ENCODE results near the gene XRCC1.
"Not testable (repeated sequence)": the region's sequence is repeated elsewhere in the genome, so short reads cannot be mapped to it uniquely, and the experiment has no call there.

The XRCC1 gene

DNA sequence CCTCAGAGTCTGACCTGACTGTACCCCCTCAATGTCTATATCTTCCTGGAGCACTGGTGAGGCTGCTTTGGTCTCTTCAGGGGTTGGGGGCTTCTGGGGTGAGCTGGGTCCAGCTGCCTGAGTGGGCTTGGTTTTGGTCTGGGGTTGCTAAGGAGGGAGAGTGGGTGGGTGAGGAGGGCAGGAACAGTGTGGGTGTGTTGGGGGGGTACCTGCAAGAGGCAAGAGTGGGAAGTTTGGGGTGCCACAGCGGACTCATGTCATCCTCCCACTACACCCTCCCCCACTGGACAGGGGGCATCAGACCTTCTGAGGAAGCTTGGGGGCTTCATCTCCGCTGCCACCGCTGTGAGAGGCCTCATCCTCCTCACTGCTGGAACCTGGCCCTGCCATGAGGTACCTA is 28.7 kb downstream of the XRCC1 start:
- DNase-seq (ENCODE audit: low read depth in 3 of 3, low spot score in 1 of 3): no peak

DNA sequence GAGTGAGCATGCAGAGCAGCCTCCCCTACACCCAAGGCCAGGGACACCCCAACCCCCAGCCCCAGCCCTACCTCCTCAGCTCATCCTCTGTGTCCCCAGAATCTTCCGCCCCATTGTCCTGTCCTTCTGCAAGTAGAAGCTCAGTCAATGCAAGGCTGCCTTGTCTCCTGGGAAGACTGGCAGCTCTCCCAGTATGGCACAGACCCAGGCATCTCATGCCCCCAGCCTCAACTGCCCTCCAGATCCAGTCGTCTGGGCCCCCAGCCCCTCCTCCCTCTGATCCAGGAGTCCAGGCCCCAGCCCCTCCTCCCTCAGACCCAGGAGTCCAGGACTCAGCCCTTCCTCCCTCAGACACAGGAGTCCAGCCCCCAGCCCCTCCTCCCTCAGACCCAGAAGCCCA is 29.3 kb downstream of the XRCC1 start:
- no peak for DNase-seq (ENCODE audit: low read depth in 3 of 3, low spot score in 1 of 3)

DNA sequence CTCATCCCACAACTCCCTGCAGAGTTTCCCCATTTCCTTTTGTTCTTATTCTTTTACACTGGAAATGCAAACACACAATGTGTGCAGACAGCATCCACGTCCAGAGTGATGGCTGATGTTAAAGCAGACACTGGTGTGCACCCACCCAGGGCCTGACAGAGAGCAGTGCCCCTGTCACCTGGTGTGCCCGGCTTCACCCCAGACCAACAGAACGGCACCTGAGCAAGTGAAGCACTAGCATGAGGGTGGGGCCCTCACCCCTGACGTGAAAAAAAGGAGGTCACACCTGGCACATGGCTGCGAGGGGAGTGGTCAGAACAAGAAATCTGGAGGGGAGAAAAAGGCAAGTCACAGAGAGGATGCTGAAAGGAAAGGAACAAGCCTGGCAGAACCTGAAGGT is 30.1 kb downstream of the XRCC1 start:
- DNase-seq (ENCODE audit: low read depth in 3 of 3, low spot score in 1 of 3): no peak

DNA sequence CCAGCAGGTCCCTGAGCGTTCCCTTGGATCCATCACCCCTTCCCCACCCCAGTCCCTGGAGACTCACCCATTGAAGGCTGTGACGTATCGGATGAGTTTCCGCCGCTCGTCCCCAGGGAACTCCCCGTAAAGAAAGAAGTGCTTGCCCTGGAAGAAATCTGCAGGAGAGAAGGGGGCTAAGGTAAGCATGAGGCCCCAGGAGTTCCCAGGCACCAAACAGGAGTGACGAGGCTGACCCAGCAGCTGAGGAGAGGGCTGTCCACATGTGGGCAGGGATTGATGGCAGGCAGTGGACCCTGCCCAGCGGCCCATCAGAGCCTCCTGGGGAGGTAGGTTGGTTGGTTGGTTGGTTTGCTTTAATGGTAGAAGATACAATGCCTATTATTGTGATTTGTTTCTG is 31.2 kb downstream of the XRCC1 start:
- no peak for DNase-seq (ENCODE audit: low read depth in 3 of 3, low spot score in 1 of 3)

DNA sequence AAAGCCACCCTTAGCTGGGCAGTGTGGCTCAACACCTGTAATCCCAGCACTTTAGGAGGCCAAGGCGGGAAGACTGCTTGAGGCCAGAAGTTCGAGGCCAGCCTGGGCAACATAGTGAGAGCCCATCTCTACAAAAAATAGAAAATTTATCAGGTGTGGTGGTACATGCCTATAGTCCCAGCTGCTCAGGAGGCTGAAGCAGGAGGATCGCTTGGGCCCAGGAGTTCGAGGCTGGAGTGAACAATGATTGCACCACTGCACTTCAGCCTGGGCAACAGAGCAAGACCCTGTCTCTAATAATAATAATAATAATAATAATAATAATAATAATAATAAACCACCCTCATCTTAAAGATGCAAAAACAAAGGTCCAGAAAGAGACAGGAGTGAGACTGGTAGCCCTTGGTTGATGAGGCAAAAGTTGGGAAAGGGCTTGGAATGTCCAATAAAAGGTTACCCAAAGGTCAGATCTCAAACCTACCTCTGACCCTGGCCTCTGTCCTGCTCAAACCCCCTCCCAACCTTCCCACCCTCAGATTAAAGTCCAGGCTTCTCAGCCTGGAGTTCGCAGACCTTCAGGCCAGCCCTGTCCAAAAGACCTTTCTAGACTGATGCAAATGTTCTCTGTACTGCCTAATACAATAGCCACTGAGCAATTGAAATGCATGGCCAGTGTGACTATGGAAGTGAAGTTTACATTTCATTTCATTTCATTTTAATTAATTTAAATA is 33.2 kb downstream of the XRCC1 start:
- DNase-seq (ENCODE audit: low read depth in 3 of 3, low spot score in 1 of 3): no peak

DNA sequence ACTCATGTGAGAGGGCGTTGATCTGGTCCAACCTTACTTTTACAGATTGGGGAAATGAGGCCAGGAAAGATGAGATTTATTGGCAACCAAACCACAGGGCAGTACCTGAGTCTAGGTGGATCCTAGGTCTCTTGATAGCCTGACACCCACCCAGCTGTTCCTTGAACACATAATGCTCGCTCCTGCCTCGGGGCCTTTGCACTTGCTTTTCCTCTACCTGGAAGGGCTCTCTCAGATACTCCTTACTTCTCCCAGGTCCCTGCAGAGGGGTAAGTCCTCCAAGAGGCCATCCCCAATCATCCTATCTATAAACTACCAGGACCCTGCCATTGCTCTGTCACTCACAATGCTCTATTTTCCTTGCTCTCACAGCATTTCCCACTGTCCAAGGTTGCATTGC is 34.9 kb downstream of the XRCC1 start:
- no peak for DNase-seq (ENCODE audit: low read depth in 3 of 3, low spot score in 1 of 3)

DNA sequence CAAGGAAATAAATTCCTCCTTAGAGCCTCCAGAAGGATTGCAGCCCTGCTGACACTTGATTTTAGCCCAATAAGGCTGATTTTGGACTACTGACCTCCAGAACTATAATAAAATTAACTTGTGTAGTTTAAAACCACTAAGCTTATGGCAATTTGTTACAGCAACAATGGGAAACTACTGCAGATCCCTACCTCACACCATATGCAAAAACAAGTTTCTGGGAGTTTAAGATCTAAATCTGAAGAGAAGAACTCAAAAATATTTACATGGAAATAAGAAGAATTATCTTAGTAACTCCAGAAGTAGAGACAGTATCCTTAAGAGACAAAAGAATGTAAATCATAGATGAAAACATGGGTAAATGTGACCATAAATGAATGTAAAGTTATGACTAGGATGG is 36.4 kb downstream of the XRCC1 start:
- DNase-seq (ENCODE audit: low read depth in 3 of 3, low spot score in 1 of 3): no peak

DNA sequence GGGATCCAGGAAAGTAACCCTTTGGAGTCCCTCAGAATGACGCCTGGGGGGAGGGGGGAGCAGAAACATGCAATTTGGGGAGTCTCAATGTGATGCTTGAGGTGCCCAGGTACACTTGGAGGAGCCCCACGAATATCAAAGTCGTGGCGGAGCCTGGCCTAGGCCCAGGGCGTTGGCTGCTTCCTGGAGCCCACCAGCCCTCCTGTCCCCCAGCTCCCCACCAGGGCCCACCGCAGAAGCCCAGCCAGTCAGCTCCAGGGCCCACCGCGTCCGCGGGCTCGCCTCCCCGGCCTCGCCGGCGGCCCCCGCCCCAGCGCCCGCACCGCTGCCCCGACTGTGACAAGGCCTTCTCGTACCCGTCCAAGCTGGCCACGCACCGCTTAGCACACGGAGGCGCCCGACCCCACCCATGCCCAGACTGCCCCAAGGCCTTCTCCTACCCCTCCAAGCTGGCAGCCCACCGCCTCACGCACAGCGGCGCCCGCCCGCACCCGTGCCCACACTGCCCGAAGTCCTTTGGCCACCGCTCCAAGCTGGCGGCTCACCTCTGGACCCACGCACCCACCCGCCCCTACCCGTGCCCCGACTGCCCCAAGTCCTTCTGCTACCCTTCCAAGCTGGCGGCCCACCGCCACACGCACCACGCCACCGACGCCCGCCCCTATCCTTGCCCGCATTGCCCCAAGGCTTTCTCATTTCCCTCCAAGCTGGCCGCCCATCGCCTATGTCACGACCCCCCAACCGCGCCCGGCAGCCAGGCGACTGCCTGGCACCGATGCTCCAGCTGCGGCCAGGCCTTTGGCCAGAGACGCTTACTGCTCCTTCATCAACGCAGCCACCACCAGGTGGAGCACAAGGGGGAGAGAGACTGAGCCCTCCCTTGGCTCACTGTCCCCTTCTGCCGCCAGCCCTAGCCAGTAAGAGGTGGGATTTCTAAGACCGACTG is 40.2 kb downstream of the XRCC1 start:
- peak in 1 of 3 donors; percentile 21 for DNase-seq (ENCODE audit: low read depth in 3 of 3, low spot score in 1 of 3)

DNA sequence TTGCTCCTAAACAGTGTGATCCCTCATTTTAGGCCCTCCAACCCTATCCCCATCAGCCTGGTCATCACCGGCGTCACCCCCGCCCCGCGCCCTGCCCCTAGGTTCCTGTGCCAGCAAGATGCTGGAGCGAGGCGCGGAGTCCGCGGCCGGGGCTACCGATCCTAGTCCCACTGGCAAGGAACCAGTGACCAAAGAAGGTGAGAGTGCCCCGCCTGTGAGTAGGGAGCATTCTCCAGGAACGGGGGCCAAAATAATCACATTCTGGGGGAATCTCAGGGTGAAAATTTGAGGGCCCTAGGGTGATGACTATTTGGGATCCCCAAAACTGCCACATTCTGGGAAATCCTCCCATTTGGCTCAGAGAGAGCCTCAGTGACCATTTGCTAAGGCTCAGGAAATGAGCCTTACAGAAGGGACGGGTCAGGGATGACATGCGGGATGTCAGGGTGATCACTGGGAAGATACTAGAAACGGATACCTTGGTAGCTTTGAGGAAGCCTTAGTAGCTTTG is 41.0 kb downstream of the XRCC1 start:
- DNase-seq (ENCODE audit: low read depth in 3 of 3, low spot score in 1 of 3): no peak

DNA sequence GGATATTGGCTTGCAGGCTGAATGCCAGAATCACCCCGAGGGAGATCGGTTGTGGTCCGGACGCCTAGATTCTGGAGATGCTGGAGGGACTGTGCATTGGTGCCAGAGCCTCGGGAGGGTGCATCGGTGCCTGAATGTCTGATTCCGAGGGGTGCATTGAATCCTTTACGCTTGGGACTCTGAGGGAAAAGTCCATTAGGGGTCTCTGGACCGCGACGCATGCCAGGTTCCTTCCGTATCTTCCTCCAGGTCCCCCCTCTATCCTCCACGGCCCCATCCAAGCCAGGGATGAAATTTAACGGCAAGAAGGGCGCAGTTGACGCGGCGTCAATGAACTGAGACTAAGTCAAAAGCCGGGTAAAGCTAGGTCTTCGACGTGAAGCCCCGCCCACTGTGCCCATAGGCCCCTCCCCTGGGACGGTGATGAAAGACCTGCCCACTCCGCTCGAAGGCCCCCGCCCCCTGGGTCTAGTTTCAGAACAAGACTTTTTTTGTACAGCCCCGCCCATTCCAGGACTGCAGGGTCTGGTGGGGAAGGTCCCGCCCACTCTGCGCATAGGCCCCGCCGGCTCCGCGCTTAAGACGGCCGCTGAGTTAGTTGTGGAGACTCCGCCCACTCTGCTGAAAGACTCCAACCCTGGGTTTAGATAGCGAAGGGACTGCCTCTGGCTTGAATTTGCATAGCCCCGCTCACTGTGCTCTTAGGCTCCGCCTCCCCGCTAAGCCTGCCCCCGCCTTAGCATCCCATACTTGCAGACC is 41.6 kb downstream of the XRCC1 start:
- DNase-seq (ENCODE audit: low read depth in 3 of 3, low spot score in 1 of 3): peak; percentile 84 to 85 (median 85)

DNA sequence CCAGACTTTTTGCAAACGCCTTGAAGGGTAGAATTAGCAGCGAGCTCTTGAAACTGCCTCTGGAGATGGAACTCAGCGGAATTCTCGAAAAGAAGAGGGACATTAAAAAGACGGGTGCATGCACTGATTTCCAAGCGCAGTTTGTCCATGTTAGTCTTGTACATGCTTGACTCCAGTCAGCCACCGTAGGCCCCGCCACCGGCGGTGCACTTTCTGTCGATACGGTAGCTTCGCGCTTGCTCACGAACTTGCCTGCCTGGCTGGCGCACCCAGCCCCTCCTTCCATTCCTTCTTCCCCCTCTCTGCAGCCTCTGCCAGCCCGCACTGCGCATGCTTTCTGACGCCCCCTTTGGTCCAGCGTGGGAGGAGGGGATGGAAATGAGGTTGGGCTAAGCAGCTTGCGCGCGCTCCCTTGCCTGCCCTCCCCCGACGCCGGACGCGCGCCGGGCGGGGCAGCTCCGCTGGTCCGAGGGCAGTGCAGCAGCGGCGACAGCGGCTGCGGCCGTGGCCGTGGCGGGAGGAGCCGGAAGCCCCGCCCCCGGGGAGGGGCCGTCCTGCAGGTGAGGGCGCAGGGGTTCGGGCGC is 42.3 kb downstream of the XRCC1 start, which contains the start of gene ZNF575:
Gene ZNF575, plus strand, starts transcription at position 227 of the 584 bp plus-strand sequence. CDS start 1,235 bp downstream, outside the sequence.
- peak; percentile 54 to 73 (median 56) for DNase-seq (ENCODE audit: low read depth in 3 of 3, low spot score in 1 of 3)

DNA sequence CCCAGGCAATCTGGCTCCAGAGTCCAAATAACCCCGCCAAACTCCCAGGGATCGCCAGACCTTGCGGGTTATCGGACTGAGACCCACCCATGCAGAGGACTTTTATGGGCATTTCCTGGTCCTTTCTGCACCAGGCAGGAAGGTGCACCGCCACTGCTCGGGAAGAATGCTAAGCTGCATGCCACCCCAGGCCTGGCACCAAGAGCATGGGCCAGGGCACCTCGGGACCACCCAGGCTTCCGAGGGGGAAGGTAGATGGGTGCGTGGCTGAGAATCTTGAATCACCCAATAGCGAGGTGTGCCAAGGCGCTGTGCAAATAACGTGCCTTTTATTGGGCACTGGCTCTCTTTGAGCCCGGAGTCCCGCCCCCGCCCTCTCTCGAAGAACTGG is 42.8 kb downstream of the XRCC1 start:
- DNase-seq (ENCODE audit: low read depth in 3 of 3, low spot score in 1 of 3): no peak

DNA sequence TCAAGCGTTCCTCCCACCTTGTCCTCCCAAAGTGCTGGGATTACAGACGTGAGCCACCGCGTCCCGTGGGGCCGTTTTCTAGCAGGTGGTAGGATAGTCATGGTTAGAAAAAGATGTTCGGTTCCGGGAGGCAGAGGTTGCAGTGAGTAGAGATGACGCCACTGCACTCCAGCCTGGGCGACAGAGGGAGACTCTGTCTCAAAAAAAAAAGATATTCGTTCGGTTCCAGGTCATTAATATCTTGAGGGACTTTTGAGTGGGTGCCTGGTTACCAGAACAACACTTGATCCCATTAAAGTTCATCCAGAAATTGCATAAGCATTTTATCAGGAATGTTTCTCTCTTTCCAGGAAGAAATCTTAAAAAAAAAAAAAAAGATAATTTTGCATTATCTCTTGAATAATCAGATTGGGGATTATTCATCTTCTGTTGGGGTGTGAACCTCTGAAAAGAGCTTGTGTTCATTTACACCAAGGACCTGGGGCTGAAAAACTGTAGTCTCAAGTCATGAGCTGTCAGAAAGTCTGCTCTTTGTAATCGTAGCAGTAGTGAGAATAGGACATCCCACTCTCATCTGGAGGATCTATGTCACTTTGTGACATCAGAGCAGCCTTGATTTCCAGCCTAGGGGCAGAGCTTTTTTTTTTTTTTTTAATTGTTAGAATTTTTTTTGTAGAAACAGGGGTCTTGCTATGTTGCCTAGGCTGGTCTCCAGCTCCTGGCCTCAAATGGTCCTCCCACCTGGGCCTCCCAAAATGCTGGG is 47.3 kb downstream of the XRCC1 start:
- no peak for DNase-seq (ENCODE audit: low read depth in 3 of 3, low spot score in 1 of 3)

DNA sequence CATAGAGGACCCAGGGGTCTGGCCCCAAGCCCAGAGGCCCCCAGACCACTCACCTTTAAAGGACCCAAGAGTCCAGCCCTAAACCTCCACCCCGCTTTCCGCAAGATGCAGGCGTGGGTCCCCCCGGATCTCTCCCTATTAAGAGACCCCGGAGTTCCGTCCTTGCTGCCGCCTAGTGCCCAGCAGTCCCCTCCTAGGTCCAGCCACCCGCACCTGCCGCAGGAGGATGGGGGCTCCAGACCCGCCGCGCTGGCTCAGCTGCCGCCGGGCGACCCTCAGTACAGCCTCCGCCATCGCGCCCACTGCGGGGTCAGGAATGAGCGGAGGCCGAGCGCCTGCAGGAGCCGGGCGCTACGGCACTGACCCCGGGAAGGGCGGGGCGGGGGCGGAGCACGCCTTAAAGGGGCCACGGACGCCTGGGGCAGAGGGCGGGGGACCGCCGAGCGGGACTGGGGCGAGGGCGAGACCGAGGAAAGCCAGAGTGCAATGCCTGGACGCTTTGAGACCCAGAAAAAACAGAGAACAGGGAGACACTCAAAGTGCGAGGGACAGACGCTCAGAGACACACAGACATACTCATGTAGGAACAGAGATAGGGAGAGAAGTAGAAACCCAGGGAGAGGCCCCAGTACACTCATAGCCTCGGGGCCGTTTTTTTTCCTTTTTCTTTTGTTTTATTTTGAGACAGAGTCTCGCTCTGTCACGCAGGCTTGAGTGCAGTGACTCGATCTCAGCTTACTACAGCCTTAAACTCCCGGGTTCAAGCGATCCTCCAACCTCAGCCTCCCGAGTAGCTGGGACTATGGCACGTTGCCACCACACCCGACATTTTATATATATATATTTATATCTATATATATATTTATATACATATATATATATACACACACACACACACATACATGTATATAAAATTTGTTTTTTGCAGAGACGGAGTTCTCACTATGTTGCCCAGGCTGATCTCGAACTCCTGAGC is 48.2 kb downstream of the XRCC1 start, which contains the start of gene ETHE1:
Gene ETHE1, minus strand, starts transcription at position 318 of the 976 bp plus-strand sequence. Its CDS starts 24 bp downstream, at position 294.
- peak in 1 of 3 donors; percentile 67 for DNase-seq (ENCODE audit: low read depth in 3 of 3, low spot score in 1 of 3)

DNA sequence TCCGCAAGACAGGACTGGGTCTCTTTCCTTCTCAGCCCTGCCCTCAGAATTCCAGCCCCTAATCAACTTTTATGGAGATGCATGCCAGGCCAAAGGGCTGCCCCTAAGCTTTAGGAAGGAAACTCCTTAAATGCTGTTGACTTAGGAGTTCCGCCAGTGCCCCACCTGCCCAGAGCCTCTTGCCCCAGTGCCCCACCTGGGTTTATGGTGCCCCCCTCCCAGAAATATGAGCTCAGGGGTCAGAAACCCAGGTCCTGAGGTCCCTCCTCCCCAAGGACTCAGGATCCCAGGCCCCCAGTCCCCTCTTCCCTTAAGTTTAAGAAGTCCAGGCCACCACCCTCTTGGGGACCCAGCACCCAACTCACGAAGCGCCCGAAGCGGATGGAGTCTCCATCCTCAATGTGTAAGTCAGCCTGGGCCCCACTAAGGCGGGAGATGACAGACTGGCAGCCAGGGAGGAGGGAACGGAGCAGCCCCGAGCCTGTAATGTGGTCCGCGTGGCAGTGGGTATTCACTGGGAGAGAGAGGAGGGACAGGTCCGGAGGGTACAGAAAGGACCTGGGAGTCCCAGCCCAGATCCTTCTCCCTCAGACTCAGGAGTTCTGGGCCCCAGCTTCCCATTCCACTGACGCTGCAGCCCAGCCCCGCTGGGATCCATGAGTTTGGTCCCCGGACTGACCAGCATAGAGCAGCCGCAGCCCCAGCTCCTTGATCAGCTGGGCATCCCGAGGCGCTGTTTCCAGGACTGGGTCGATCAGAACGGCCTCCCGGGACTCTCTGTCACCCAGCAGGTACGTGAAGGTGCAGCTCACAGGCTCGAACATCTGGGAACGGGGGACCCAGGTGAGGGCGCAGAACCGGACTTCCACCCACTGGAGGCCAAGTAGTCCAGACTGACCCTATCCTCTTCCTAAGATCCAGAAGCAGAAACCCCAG is 49.2 kb downstream of the XRCC1 start:
- DNase-seq (ENCODE audit: low read depth in 3 of 3, low spot score in 1 of 3): no peak

DNA sequence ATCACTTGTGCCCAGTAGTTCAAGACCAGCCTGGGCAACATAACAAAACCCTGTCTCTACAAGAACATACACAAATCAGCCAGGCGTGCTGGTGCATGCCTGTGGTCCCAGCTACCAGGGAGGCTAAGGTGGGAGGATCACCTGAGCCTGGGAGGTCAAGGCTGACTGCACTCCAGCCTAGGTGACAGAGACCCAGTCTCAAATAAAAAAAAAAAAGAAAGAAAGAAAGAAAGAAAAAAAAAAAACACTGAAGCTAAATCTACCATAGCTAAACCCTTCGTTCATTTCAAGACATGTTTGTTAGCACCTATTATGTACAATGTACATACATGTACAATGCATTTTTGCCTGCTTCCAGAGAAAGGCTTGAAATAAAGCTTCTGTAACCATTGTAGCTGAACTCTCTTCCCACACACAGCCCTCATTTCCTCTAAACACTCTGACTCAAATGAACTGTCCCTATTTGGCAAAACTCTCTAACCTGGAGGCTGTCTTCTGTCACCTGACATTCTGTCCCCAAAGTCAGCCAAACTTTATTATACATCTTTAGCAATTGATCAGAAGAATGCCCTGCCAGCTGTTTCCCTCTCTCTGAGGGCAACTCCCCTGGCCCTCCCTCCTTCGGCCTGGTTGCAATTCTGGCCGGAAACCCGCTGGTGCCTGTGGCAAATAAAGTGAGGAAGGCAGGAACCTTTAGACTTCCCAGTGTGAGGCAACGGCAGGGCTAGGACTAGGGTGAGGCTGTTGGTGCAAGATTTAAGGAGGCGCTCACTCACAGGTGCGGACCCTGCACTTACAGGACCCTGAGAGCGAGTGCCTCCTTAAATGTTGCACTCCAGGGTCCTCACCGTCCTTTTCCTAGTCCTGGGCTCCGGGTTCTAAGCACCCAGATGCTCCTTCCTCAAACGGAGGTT is 50.1 kb downstream of the XRCC1 start:
- DNase-seq (ENCODE audit: low read depth in 3 of 3, low spot score in 1 of 3): no peak

DNA sequence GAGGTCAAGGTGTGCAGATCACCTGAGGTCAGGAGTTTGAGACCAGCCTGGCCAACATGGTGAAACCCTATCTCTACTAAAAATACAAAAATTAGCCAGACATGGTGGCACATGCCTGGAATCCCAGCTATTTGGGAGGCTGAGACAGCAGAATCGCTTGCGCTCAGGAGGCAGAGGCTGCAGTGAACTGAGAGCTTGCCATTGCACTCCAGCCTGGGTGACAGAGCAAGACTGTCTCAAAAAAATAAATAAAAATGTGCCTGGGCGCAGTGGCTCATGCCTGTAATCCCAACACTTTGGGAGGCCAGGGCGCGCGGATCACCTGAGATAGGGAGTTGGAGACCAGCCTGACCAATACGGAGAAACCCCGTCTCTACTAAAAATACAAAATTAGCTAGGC is 51.6 kb downstream of the XRCC1 start:
- not testable (repeated sequence) for DNase-seq (ENCODE audit: low read depth in 3 of 3, low spot score in 1 of 3)
